K562 (cell line): Measurements from ENCODE around the gene SLMAP. TPM values are rescaled to one million over a fixed set of nuclear protein-coding genes. Genes with fewer than 3 reads are reported as not detected.

Experiments
- BRCA1 ChIP-seq, 2 experiments: fragments of 450-650 bp in 1 of 2; sonication (generic) in 1 of 2; formaldehyde crosslinking in 1 of 2; IDR thresholded peaks; 2 replicates each; pipeline versions ENCODE4 v1.5.0 to v1.6.1; 2017 to 2020; ENCODE audit warnings: mild to moderate bottlenecking in 1 of 2, missing genetic modification reagents in 1 of 2
- CC2D1A ChIP-seq: fragments of 450-650 bp; IDR thresholded peaks from 2 replicates; pipeline ENCODE4 v1.6.1; 2017; ENCODE audit warnings: mild to moderate bottlenecking
- HDGF ChIP-seq: fragments of 450-650 bp; IDR thresholded peaks from 2 replicates; pipeline ENCODE4 v1.6.1; 2016
- HNRNPUL1 ChIP-seq: fragments of 200-400 bp; formaldehyde crosslinking; IDR thresholded peaks from 2 replicates; pipeline ENCODE4 v1.6.1; 2017; ENCODE audit warnings: low read length
- ILK ChIP-seq: fragments of 450-650 bp; IDR thresholded peaks from 2 replicates; pipeline ENCODE4 v1.6.1; 2016; ENCODE audit warnings: missing genetic modification characterization, low read depth, mild to moderate bottlenecking, missing compliant biosample characterization, moderate library complexity, borderline replicate concordance
- MYBL2 ChIP-seq, 2 experiments: fragments of 450-650 bp in 1 of 2; sonication (generic) in 1 of 2; formaldehyde crosslinking in 1 of 2; IDR thresholded peaks; 2 replicates each; pipeline versions ENCODE4 v1.6.1 to v1.8.1; 2017 to 2022; ENCODE audit warnings: borderline replicate concordance in 1 of 2, inconsistent platforms in 1 of 2, low read depth in 1 of 2, mild to moderate bottlenecking in 1 of 2, missing genetic modification reagents in 1 of 2, moderate library complexity in 1 of 2
- MYC ChIP-seq, 2 experiments: fragments of 250-450 bp in 1 of 2; sonication (Bioruptor Pico) in 1 of 2; IDR thresholded peaks; 2 replicates each; pipeline versions ENCODE4 v1.5.1 to v1.6.1; 2012 to 2021; ENCODE audit warnings: low read depth in 2 of 2, borderline replicate concordance in 1 of 2, improper control_type of control experiment in 1 of 2, low read length in 1 of 2, mild to moderate bottlenecking in 1 of 2, moderate library complexity in 1 of 2
- NCOR1 ChIP-seq: fragments of 450-650 bp; IDR thresholded peaks from 2 replicates; pipeline ENCODE4 v1.6.1; 2016; ENCODE audit warnings: mild to moderate bottlenecking, moderate library complexity
- PHTF2 ChIP-seq: fragments of 250-450 bp; sonication (Bioruptor Pico); IDR thresholded peaks from 2 replicates; pipeline ENCODE4 v1.5.0; 2021; ENCODE audit warnings: mild to moderate bottlenecking
- POLR2A ChIP-seq: fragments of 450-650 bp; conservative IDR thresholded peaks from 2 replicates; pipeline ENCODE4 v1.6.1; 2016
- ZFP30 ChIP-seq: fragments of 250-450 bp; sonication (Bioruptor Pico); IDR thresholded peaks from 2 replicates; pipeline ENCODE4 v1.8.0; 2022; ENCODE audit warnings: moderate library complexity, mild to moderate bottlenecking, inconsistent platforms, borderline replicate concordance
- ZNF165 ChIP-seq: fragments of 250-450 bp; sonication (Bioruptor Pico); IDR thresholded peaks from 2 replicates; pipeline ENCODE4 v1.4.0; 2020; ENCODE audit warnings: borderline replicate concordance
- polyA plus RNA-seq, 8 experiments: library from polyadenylated mRNA; depleted of rRNA in 4 of 8; stranded (reverse) in 5 of 8; unstranded in 3 of 8; fragments of >200 nt; fragmentation: Nextera tagmentation in 2 of 8; fragmentation: Illumina TruSeq in 1 of 8; extraction: Ambion mirVana in 2 of 8; extraction: Trizol in 1 of 8; gene quantifications; 2 replicates each; pipeline versions ENCODE4 v1.2.1 to v1.2.3, GENCODE V29; 2011 to 2014; ENCODE audit warnings: inconsistent platforms in 1 of 8, missing spikeins in 1 of 8
- total RNA-seq, 7 experiments: library from RNA; depleted of rRNA in 6 of 7; stranded (reverse); fragments of >200 nt in 6 of 7; fragmentation: Illumina TruSeq in 2 of 7; extraction: Trizol in 2 of 7; gene quantifications; 2 replicates each; pipeline versions ENCODE4 v1.2.1 to v1.2.3, GENCODE V29; 2011 to 2021; ENCODE audit warnings: low replicate concordance in 1 of 7
- TF ChIP-seq, protein P1 (sequence below): fragments of 250-450 bp; sonication (Bioruptor Pico); IDR thresholded peaks from 2 replicates; pipeline ENCODE4 v1.5.0; 2021
- TF ChIP-seq, protein P2 (sequence below): fragments of 250-450 bp; sonication (Bioruptor Pico); IDR thresholded peaks from 2 replicates; pipeline ENCODE4 v1.8.0; 2022; ENCODE audit warnings: moderate library complexity, mild to moderate bottlenecking, inconsistent platforms
- TF ChIP-seq, protein P3 (sequence below): fragments of 200-800 bp; sonication (Bioruptor generic); IDR thresholded peaks from 2 replicates; pipeline ENCODE4 v1.6.1; 2017; ENCODE audit warnings: missing genetic modification characterization, missing compliant biosample characterization
- TF ChIP-seq, protein P4 (sequence below): fragments of 200-800 bp; sonication (Bioruptor generic); IDR thresholded peaks from 2 replicates; pipeline ENCODE4 v1.6.1; 2016; ENCODE audit warnings: missing genetic modification characterization, missing compliant biosample characterization
- TF ChIP-seq, protein P5 (sequence below): sonication (generic); formaldehyde crosslinking; IDR thresholded peaks from 2 replicates; pipeline ENCODE4 v1.8.1; 2023; ENCODE audit warnings: mild to moderate bottlenecking, missing genetic modification reagents, moderate library complexity

The SLMAP gene
- total and polyA plus RNA-seq, 9 of the 15 experiments (the other 6 are each of a cell fraction or from before 2014, with no cell fraction given): 12.1 to 50.7 (median 28.3) TPM

DNA sequence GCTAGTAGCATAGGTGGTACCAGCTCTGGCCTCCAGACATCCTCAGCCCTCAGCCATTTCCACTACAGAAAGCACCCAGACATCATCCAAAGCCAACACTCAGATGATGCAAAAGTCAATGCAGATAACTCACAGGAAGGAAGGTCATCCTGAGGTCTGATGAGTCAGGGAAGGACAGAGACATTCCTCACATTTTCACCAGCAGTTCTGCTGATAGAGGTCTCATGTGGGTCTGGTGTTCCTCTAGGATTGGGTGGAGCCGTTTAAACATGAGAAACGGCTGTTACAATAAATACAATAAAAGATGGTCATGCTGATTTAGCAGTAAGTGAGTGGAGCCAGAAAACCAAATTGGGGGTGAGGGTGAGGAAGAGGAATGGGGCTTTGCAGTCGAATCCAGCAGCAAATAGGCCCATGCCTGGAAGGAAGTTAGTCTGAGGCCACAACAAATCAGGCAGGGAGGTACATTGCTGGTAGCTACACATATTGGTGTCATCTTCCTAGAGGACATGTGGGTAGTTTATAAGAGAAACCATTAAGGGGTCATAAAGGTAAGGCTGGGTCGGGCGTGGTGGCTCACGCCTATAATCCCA lies 218.8 kb downstream of the SLMAP start (continued):
- TF ChIP-seq, protein P1, sequence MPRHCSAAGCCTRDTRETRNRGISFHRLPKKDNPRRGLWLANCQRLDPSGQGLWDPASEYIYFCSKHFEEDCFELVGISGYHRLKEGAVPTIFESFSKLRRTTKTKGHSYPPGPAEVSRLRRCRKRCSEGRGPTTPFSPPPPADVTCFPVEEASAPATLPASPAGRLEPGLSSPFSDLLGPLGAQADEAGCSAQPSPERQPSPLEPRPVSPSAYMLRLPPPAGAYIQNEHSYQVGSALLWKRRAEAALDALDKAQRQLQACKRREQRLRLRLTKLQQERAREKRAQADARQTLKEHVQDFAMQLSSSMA (CRISPR knock-in tag): no peak
- TF ChIP-seq POLR2A (no peak), MYBL2 (IDR thresholded peaks at IDR 0.05; ENCODE audit: low read depth) (no peak), MYBL2 (CRISPR knock-in tag; IDR thresholded peaks at IDR 0.05; ENCODE audit: borderline replicate concordance) (no peak), PHTF2 (CRISPR knock-in tag) (no peak), ZNF165 (no peak), ZFP30 (CRISPR knock-in tag) (no peak), NCOR1 (no peak), HNRNPUL1 (no peak), HDGF (no peak), BRCA1 (IDR thresholded peaks at IDR 0.05) (no peak), BRCA1 (CRISPR knock-in tag; IDR thresholded peaks at IDR 0.05) (no peak), MYC (IDR thresholded peaks at IDR 0.05; ENCODE audit: low read depth, low read length) (no peak), MYC (CRISPR knock-in tag; IDR thresholded peaks at IDR 0.05; ENCODE audit: borderline replicate concordance, low read depth) (no peak), CC2D1A (no peak), ILK (no peak)
- TF ChIP-seq, protein P2, sequence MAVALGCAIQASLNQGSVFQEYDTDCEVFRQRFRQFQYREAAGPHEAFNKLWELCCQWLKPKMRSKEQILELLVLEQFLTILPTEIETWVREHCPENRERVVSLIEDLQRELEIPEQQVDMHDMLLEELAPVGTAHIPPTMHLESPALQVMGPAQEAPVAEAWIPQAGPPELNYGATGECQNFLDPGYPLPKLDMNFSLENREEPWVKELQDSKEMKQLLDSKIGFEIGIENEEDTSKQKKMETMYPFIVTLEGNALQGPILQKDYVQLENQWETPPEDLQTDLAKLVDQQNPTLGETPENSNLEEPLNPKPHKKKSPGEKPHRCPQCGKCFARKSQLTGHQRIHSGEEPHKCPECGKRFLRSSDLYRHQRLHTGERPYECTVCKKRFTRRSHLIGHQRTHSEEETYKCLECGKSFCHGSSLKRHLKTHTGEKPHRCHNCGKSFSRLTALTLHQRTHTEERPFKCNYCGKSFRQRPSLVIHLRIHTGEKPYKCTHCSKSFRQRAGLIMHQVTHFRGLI (CRISPR knock-in tag): no peak
- TF ChIP-seq, protein P3, sequence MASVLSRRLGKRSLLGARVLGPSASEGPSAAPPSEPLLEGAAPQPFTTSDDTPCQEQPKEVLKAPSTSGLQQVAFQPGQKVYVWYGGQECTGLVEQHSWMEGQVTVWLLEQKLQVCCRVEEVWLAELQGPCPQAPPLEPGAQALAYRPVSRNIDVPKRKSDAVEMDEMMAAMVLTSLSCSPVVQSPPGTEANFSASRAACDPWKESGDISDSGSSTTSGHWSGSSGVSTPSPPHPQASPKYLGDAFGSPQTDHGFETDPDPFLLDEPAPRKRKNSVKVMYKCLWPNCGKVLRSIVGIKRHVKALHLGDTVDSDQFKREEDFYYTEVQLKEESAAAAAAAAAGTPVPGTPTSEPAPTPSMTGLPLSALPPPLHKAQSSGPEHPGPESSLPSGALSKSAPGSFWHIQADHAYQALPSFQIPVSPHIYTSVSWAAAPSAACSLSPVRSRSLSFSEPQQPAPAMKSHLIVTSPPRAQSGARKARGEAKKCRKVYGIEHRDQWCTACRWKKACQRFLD: no peak
- TF ChIP-seq, protein P4, sequence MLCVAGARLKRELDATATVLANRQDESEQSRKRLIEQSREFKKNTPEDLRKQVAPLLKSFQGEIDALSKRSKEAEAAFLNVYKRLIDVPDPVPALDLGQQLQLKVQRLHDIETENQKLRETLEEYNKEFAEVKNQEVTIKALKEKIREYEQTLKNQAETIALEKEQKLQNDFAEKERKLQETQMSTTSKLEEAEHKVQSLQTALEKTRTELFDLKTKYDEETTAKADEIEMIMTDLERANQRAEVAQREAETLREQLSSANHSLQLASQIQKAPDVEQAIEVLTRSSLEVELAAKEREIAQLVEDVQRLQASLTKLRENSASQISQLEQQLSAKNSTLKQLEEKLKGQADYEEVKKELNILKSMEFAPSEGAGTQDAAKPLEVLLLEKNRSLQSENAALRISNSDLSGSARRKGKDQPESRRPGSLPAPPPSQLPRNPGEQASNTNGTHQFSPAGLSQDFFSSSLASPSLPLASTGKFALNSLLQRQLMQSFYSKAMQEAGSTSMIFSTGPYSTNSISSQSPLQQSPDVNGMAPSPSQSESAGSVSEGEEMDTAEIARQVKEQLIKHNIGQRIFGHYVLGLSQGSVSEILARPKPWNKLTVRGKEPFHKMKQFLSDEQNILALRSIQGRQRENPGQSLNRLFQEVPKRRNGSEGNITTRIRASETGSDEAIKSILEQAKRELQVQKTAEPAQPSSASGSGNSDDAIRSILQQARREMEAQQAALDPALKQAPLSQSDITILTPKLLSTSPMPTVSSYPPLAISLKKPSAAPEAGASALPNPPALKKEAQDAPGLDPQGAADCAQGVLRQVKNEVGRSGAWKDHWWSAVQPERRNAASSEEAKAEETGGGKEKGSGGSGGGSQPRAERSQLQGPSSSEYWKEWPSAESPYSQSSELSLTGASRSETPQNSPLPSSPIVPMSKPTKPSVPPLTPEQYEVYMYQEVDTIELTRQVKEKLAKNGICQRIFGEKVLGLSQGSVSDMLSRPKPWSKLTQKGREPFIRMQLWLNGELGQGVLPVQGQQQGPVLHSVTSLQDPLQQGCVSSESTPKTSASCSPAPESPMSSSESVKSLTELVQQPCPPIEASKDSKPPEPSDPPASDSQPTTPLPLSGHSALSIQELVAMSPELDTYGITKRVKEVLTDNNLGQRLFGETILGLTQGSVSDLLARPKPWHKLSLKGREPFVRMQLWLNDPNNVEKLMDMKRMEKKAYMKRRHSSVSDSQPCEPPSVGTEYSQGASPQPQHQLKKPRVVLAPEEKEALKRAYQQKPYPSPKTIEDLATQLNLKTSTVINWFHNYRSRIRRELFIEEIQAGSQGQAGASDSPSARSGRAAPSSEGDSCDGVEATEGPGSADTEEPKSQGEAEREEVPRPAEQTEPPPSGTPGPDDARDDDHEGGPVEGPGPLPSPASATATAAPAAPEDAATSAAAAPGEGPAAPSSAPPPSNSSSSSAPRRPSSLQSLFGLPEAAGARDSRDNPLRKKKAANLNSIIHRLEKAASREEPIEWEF (CRISPR knock-in tag): no peak
- TF ChIP-seq, protein P5, sequence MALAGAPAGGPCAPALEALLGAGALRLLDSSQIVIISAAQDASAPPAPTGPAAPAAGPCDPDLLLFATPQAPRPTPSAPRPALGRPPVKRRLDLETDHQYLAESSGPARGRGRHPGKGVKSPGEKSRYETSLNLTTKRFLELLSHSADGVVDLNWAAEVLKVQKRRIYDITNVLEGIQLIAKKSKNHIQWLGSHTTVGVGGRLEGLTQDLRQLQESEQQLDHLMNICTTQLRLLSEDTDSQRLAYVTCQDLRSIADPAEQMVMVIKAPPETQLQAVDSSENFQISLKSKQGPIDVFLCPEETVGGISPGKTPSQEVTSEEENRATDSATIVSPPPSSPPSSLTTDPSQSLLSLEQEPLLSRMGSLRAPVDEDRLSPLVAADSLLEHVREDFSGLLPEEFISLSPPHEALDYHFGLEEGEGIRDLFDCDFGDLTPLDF: no peak
